HepG2 (cell line): ENCODE data around the gene FURIN. TPM values are rescaled to one million over a fixed set of nuclear protein-coding genes. Genes with fewer than 3 reads are reported as not detected.

Experiments
- ATAC-seq: fragments of 200-7000 bp; cut with Tn5 transposase; 3 replicates; pipeline ENCODE4 v1.9.1; 2020; ENCODE audit warnings: mild to moderate bottlenecking, moderate library complexity
- BruUV-seq: library from RNA; stranded (reverse); fragments of 400-500 nt; replicated peaks from 2 replicates; lab custom pipeline; 2021; lab: Mats Ljungman, UMichigan
- CTCF ChIA-PET: fragments of 300-600 bp; formaldehyde crosslinking; extraction: SDS; loops from one replicate; lab custom pipeline; 2021; ENCODE audit warnings: low total read pairs, inconsistent platforms, low intra/inter-chr PET ratio; lab: Yijun Ruan, JAX
- POLR2A ChIA-PET: fragments of 350-600 bp; sonication (Branson Sonifier 250); formaldehyde crosslinking; loops from one replicate; lab custom pipeline; 2020; ENCODE audit warnings: antibody characterized with exemption, inconsistent platforms; lab: Yijun Ruan, JAX
- DNase-seq: peaks from one replicate; pipeline ENCODE4 v3.0.0-alpha.2; 2015; ENCODE audit warnings: low spot score
- FAIRE-seq: peaks from 3 replicates; lab custom pipeline; 2011; peaks lifted over from hg19 to GRCh38; lab: Jason Lieb, UNC
- H2AFZ ChIP-seq: one replicate; pipeline ENCODE4 v1.6.1; 2011; ENCODE audit warnings: low read length, inconsistent platforms
- H3K27ac ChIP-seq: fragments of 300-600 bp; 3 replicates; pipeline ENCODE4 v1.8.0; 2011; ENCODE audit warnings: mixed run types, mild to moderate bottlenecking, mixed read lengths, low read length, inconsistent platforms; ENCODE audit not compliant: insufficient read depth; ENCODE audit errors: extremely low read length
- H3K27me3 ChIP-seq, 2 experiments: fragments of 200-600 bp in 1 of 2; 2 replicates in 1 of 2; 3 replicates in 1 of 2; pipeline versions ENCODE4 v1.6.0 to v1.8.0; 2011; ENCODE audit warnings: low read length in 2 of 2, mild to moderate bottlenecking in 2 of 2, moderate library complexity in 2 of 2, inconsistent platforms in 1 of 2; ENCODE audit not compliant: insufficient read depth in 2 of 2, control insufficient read depth in 1 of 2
- H3K36me3 ChIP-seq, 2 experiments: fragments of 200-600 bp in 1 of 2; replicated peaks in 1 of 2; 2 replicates in 1 of 2; 3 replicates in 1 of 2; pipeline versions ENCODE4 v1.5.1 to v1.8.0; 2011; ENCODE audit warnings: low read length in 2 of 2, inconsistent platforms in 1 of 2; ENCODE audit not compliant: insufficient read depth in 2 of 2, control insufficient read depth in 1 of 2
- H3K4me1 ChIP-seq: 2 replicates; pipeline ENCODE4 v1.5.1; 2012; ENCODE audit warnings: low read length, inconsistent platforms; ENCODE audit not compliant: insufficient read depth
- H3K4me2 ChIP-seq: 2 replicates; pipeline ENCODE4 v1.6.0; 2011; ENCODE audit warnings: low read depth, low read length, inconsistent platforms
- H3K4me3 ChIP-seq, 3 experiments: fragments of 200-600 bp in 1 of 3; sonication (generic), shearing (Covaris generic) in 1 of 3; replicated peaks in 1 of 3; 2 replicates each; pipeline ENCODE4 v1.5.1; 2011 to 2016; ENCODE audit warnings: low read length in 3 of 3, inconsistent platforms in 2 of 3, low read depth in 2 of 3, mild to moderate bottlenecking in 2 of 3, control low read depth in 1 of 3, mixed read lengths in 1 of 3; ENCODE audit not compliant: insufficient read depth in 1 of 3
- H3K79me2 ChIP-seq: one replicate; pipeline ENCODE4 v1.6.1; 2011; ENCODE audit warnings: low read length, inconsistent platforms; ENCODE audit not compliant: insufficient read depth
- H3K9ac ChIP-seq: 2 replicates; pipeline ENCODE4 v1.6.0; 2011; ENCODE audit warnings: mild to moderate bottlenecking, low read depth, low read length, inconsistent platforms; ENCODE audit not compliant: insufficient read depth
- H3K9me3 ChIP-seq: 2 replicates; pipeline ENCODE4 v1.5.1; 2012; ENCODE audit warnings: mild to moderate bottlenecking, low read length
- H4K20me1 ChIP-seq: 2 replicates; pipeline ENCODE4 v1.6.0; 2011; ENCODE audit warnings: inconsistent platforms, mild to moderate bottlenecking, low read length, moderate library complexity; ENCODE audit not compliant: insufficient read depth
- ATF1 ChIP-seq: IDR thresholded peaks from 2 replicates; pipeline ENCODE4 v1.6.1; 2016; ENCODE audit warnings: mild to moderate bottlenecking, control low read depth
- FOSL2 ChIP-seq: sonication (generic); formaldehyde crosslinking; IDR thresholded peaks from 2 replicates; pipeline ENCODE4 v1.4.0; 2020; ENCODE audit warnings: missing genetic modification reagents
- HIC2 ChIP-seq: sonication (generic); formaldehyde crosslinking; IDR thresholded peaks from 2 replicates; pipeline ENCODE4 v1.9.0; 2022; ENCODE audit warnings: low read depth, missing genetic modification reagents
- MAZ ChIP-seq, 2 experiments: sonication (generic) in 1 of 2; formaldehyde crosslinking in 1 of 2; IDR thresholded peaks; 2 replicates each; pipeline versions ENCODE4 v1.5.0 to v1.6.1; 2012 to 2020; ENCODE audit warnings: low read depth in 2 of 2, mild to moderate bottlenecking in 2 of 2, borderline replicate concordance in 1 of 2, improper control_type of control experiment in 1 of 2, low read length in 1 of 2, missing genetic modification reagents in 1 of 2, moderate library complexity in 1 of 2
- MBD4 ChIP-seq: IDR thresholded peaks from 2 replicates; pipeline ENCODE4 v1.6.1; 2012; ENCODE audit warnings: low read length, inconsistent platforms, borderline replicate concordance
- ZBTB49 ChIP-seq: sonication (generic); formaldehyde crosslinking; IDR thresholded peaks from 2 replicates; pipeline ENCODE4 v1.4.0; 2020; ENCODE audit warnings: missing genetic modification reagents, borderline replicate concordance
- ZMYM2 ChIP-seq: sonication (generic); formaldehyde crosslinking; IDR thresholded peaks from 2 replicates; pipeline ENCODE4 v1.8.0; 2022; ENCODE audit warnings: mild to moderate bottlenecking, missing genetic modification reagents
- ZNF205 ChIP-seq: IDR thresholded peaks from 2 replicates; pipeline ENCODE4 v1.6.1; 2018; ENCODE audit warnings: missing biosample characterization, missing genetic modification reagents
- ZNF652 ChIP-seq: IDR thresholded peaks from 2 replicates; pipeline ENCODE4 v1.6.1; 2016; ENCODE audit warnings: low read depth, borderline replicate concordance
- WGBS: methylation state at CpG from one replicate; pipeline ENCODE4 v1.1.6; 2017; ENCODE audit warnings: low lambda C conversion rate; 5-methylcytosine and 5-hydroxymethylcytosine counted together
- in situ Hi-C: cut with HindIII; loops from 2 replicates; pipeline ENCODE4 v1.10.0; 2017; ENCODE audit warnings: low pct_unique_long_range_greater_than_20kb; ENCODE audit not compliant: extremely low pct_ligation_motif_present
- intact Hi-C: fragments of 100-400 bp; cut with micrococcal nuclease; formaldehyde crosslinking; loops from one replicate; pipeline ENCODE4 v1.10.0; 2022; ENCODE audit not compliant: unreplicated experiment
- polyA plus RNA-seq, 8 experiments: library from polyadenylated mRNA; depleted of rRNA in 3 of 8; stranded (reverse) in 7 of 8; unstranded in 1 of 8; fragments of >200 nt; fragmentation: Illumina TruSeq in 4 of 8; extraction: Trizol in 4 of 8; gene quantifications; 2 replicates each; pipeline versions ENCODE4 v1.2.1 to v1.2.3, GENCODE V29; 2011 to 2016; ENCODE audit warnings: low read depth in 4 of 8, missing spikeins in 1 of 8, mixed read lengths in 1 of 8; ENCODE audit not compliant: insufficient read depth in 1 of 8
- total RNA-seq, 5 experiments: library from RNA; depleted of rRNA; stranded (reverse); fragments of >200 nt; fragmentation: Illumina TruSeq; extraction: Trizol; gene quantifications; 2 replicates each; pipeline ENCODE4 v1.2.3, GENCODE V29; 2016; ENCODE audit warnings: low read depth in 1 of 5

Gene FURIN
- total and polyA plus RNA-seq, 2 of the 13 experiments (the other 11 are each of a cell fraction or from before 2014, with no cell fraction given), result 15.2 to 17.4 TPM

GRCh38 chr15:90864507-90864906, 3.9 kb upstream of the FURIN start:
- no peaks in the 10 kb centered on the region for H3K36me3 ChIP-seq
- ATAC-seq, result no peak
- H3K79me2 ChIP-seq, result no peaks in the 10 kb centered on the region
- CTCF ChIA-PET, result no interaction called here
- in situ Hi-C loops (no loop called here), intact Hi-C loops (no loop called here)
- no peak overlapping the region for H2AFZ ChIP-seq
- H3K9me3 ChIP-seq, result no peaks in the 10 kb centered on the region
- no peak overlapping the region for H3K4me3 ChIP-seq
- H3K4me2 ChIP-seq, result no peak overlapping the region
- H3K9ac ChIP-seq, result no peak overlapping the region
- H4K20me1 ChIP-seq, result 0 out of 2 replicates have a peak, but pooled peaks cover 2% of the 10 kb centered on the region
- TF ChIP-seq ZNF652 (CRISPR knock-in tag) (no peak), ATF1 (CRISPR knock-in tag) (no peak), ZNF205 (CRISPR knock-in tag) (no peak), ZMYM2 (CRISPR knock-in tag) (no peak), HIC2 (CRISPR knock-in tag) (no peak), FOSL2 (peak; percentile 29; the same call in 1 of the 2 replicates), ZBTB49 (no peak), MAZ (IDR thresholded peaks at IDR 0.05; ENCODE audit: borderline replicate concordance, low read depth, low read length) (no peak), MAZ (CRISPR knock-in tag; IDR thresholded peaks at IDR 0.05; ENCODE audit: low read depth) (no peak), MBD4 (no peak)
- TF ChIP-seq, all 625 proteins: peak for 1
- peaks cover 0 to 48% of the 10 kb centered on the region in 2 experiments; a peak in 4 of 5 replicates for H3K27me3 ChIP-seq
- no peak overlapping the region for H3K27ac ChIP-seq
- 66% methylated on average over 7 of the region's 10 CpGs for WGBS
- peaks cover 81% of the 10 kb centered on the region for H3K4me1 ChIP-seq
- no peak for DNase-seq
- FAIRE-seq, result no peak
- BruUV-seq, result no TSS peak
- POLR2A ChIA-PET, result interaction anchor here (1.7 to 3.3 kb wide), 2 partner anchors 9 to 21 kb away, joined by 6 to 17 read pairs; no protein-coding TSS in a partner anchor
